ENCODE data around the gene CRELD2.

GRCh38 chr22:49936018-49936972, 17.9 kb downstream of the CRELD2 start:
- TF ChIP-seq POLR2A (IDR thresholded peaks at IDR 0.05) (peak; percentile 75 to 77), CTCF (IDR thresholded peaks at IDR 0.05 in 4 of 5, conservative IDR thresholded peaks at IDR 0.05 in 1 of 5) (no peak)

Measured in gastrocnemius medialis (tissue), 4 donors.